Endothelial cell of umbilical vein (primary cell): ENCODE results near the gene CUX1. TPM values are rescaled to one million over a fixed set of nuclear protein-coding genes. Genes with fewer than 3 reads are reported as not detected.
"Not testable (repeated sequence)": the region's sequence is repeated elsewhere in the genome, so short reads cannot be mapped to it uniquely, and the experiment has no call there.

Experiments
- BruUV-seq: library from RNA; stranded (reverse); fragments of 400-500 nt; replicated peaks from 2 replicates; lab custom pipeline; 2021; lab: Mats Ljungman, UMichigan
- CTCF ChIA-PET: fragments of 300-600, 350-600 bp; sonication (Branson Sonifier 250); formaldehyde crosslinking; loops from one replicate; lab custom pipeline; 2021; ENCODE audit warnings: antibody characterized with exemption, inconsistent platforms; lab: Charles Lee
- POLR2A ChIA-PET: fragments of 300-600, 350-600 bp; sonication (Branson Sonifier 250); formaldehyde crosslinking; loops from one replicate; lab custom pipeline; 2021; ENCODE audit warnings: antibody characterized with exemption, inconsistent platforms; lab: Charles Lee
- DNase-seq: peaks from one replicate; pipeline ENCODE4 v3.0.0-alpha.2; 2011; ENCODE audit warnings: low read depth, low spot score
- FAIRE-seq: peaks from 2 replicates; lab custom pipeline; 2011; peaks lifted over from hg19 to GRCh38; lab: Jason Lieb, UNC
- H2AFZ ChIP-seq: 2 replicates; pipeline ENCODE4 v1.6.0; 2012; ENCODE audit warnings: low read depth, low read length, control low read depth, inconsistent platforms
- H3K27ac ChIP-seq: 2 replicates; pipeline ENCODE4 v1.5.1; 2011; ENCODE audit warnings: low read depth, mild to moderate bottlenecking, control low read depth, low read length, moderate library complexity; ENCODE audit not compliant: insufficient read depth
- H3K27me3 ChIP-seq, 2 experiments: 2 replicates each; pipeline versions ENCODE4 v1.6.0 to v1.6.1; 2011; ENCODE audit warnings: low read length in 2 of 2, mixed read lengths in 1 of 2; ENCODE audit not compliant: control insufficient read depth in 2 of 2, insufficient read depth in 2 of 2
- H3K36me3 ChIP-seq, 2 experiments: 2 replicates in 1 of 2; 3 replicates in 1 of 2; pipeline ENCODE4 v1.5.1; 2011; ENCODE audit warnings: low read length in 2 of 2, mild to moderate bottlenecking in 1 of 2, moderate library complexity in 1 of 2; ENCODE audit not compliant: control insufficient read depth in 2 of 2, insufficient read depth in 2 of 2; ENCODE audit errors: extremely low read depth in 1 of 2
- H3K4me1 ChIP-seq: 3 replicates; pipeline ENCODE4 v1.5.1; 2011; ENCODE audit warnings: mild to moderate bottlenecking, low read length; ENCODE audit not compliant: control insufficient read depth, insufficient read depth; ENCODE audit errors: extremely low read depth
- H3K4me2 ChIP-seq: 2 replicates; pipeline ENCODE4 v1.6.1; 2011; ENCODE audit warnings: low read length, control low read depth, mixed read lengths; ENCODE audit not compliant: insufficient read depth
- H3K4me3 ChIP-seq, 3 experiments: fragments of 200-600 bp in 1 of 3; sonication (generic), shearing (Covaris generic) in 1 of 3; replicated peaks in 1 of 3; 2 replicates each; pipeline ENCODE4 v1.5.1; 2011 to 2016; ENCODE audit warnings: control low read depth in 3 of 3, low read length in 3 of 3, mild to moderate bottlenecking in 2 of 3, inconsistent platforms in 1 of 3, low read depth in 1 of 3, moderate library complexity in 1 of 3; ENCODE audit not compliant: insufficient read depth in 1 of 3
- H3K79me2 ChIP-seq: 2 replicates; pipeline ENCODE4 v1.6.0; 2012; ENCODE audit warnings: low read length, inconsistent platforms; ENCODE audit not compliant: control insufficient read depth, insufficient read depth
- H3K9ac ChIP-seq: replicated peaks from 2 replicates; pipeline ENCODE3; 2011; ENCODE audit warnings: low read length, control low read depth; ENCODE audit not compliant: insufficient read depth; ENCODE audit errors: extremely low read depth
- H3K9me1 ChIP-seq: replicated peaks from 3 replicates; pipeline ENCODE4 v1.6.0; 2011; ENCODE audit warnings: mild to moderate bottlenecking, low read length; ENCODE audit not compliant: control insufficient read depth, insufficient read depth; ENCODE audit errors: extremely low read depth
- H3K9me3 ChIP-seq: replicated peaks from 2 replicates; pipeline ENCODE4 v1.5.1; 2012; ENCODE audit warnings: low read length, inconsistent platforms; ENCODE audit not compliant: control insufficient read depth, insufficient read depth
- H4K20me1 ChIP-seq: replicated peaks from 2 replicates; pipeline ENCODE3; 2011; ENCODE audit warnings: mild to moderate bottlenecking, low read length; ENCODE audit not compliant: control insufficient read depth, insufficient read depth; ENCODE audit errors: extremely low read depth
- CTCF ChIP-seq, 2 donors: IDR thresholded peaks; 1 replicate in 1 of 2; 2 replicates in 1 of 2; pipeline ENCODE4 v1.5.1; 2011; ENCODE audit warnings: low read length in 2 of 2, mild to moderate bottlenecking in 2 of 2, moderate library complexity in 2 of 2, control low read depth in 1 of 2, inconsistent platforms in 1 of 2, low read depth in 1 of 2; ENCODE audit not compliant: insufficient read depth in 1 of 2; ENCODE audit errors: extremely low read depth in 1 of 2
- EZH2 ChIP-seq: IDR thresholded peaks from 2 replicates; pipeline ENCODE4 v1.6.1; 2012; ENCODE audit warnings: borderline replicate concordance, low read depth, mild to moderate bottlenecking, moderate library complexity, low read length, inconsistent platforms; ENCODE audit not compliant: severe bottlenecking
- FOS ChIP-seq: IDR thresholded peaks from 2 replicates; pipeline ENCODE4 v1.6.1; 2011; ENCODE audit warnings: mild to moderate bottlenecking, low read length, moderate library complexity, borderline replicate concordance; ENCODE audit not compliant: insufficient read depth
- GATA2 ChIP-seq: IDR thresholded peaks from 2 replicates; pipeline ENCODE4 v1.7.0; 2011; ENCODE audit warnings: low read depth, mild to moderate bottlenecking, moderate library complexity, mixed read lengths, low read length; ENCODE audit not compliant: insufficient read length, insufficient read depth
- JUN ChIP-seq: IDR thresholded peaks from 2 replicates; pipeline ENCODE4 v1.6.1; 2011; ENCODE audit warnings: borderline replicate concordance, low read depth; ENCODE audit not compliant: insufficient read length, insufficient read depth
- MAX ChIP-seq: IDR thresholded peaks from 2 replicates; pipeline ENCODE4 v1.6.1; 2011; ENCODE audit not compliant: insufficient read depth, insufficient read length
- MYC ChIP-seq: IDR thresholded peaks from one replicate; pipeline ENCODE4 v1.6.1; 2011; ENCODE audit warnings: mild to moderate bottlenecking, low read depth, low read length
- POLR2A ChIP-seq: IDR thresholded peaks from 2 replicates; pipeline ENCODE4 v1.6.1; 2012; ENCODE audit warnings: low read depth, mild to moderate bottlenecking, control low read depth, low read length
- POLR2AphosphoS5 ChIP-seq: IDR thresholded peaks from 2 replicates; pipeline ENCODE4 v1.6.1; 2012; ENCODE audit warnings: low read depth, mild to moderate bottlenecking, control low read depth, low read length, moderate library complexity; ENCODE audit not compliant: insufficient read depth
- dilution Hi-C: fragments of 300-500 bp; cut with MboI; formaldehyde crosslinking; loops from one replicate; pipeline ENCODE4 v1.15.0; 2019; ENCODE audit warnings: low sequenced_read_pairs; ENCODE audit not compliant: extremely low pct_ligation_motif_present
- intact Hi-C: fragments of 100-400 bp; cut with micrococcal nuclease; formaldehyde crosslinking; loops from one replicate; pipeline ENCODE4 v1.10.0; 2022
- polyA plus RNA-seq, 4 experiments: library from polyadenylated mRNA; depleted of rRNA in 3 of 4; stranded (reverse) in 3 of 4; unstranded in 1 of 4; fragments of >200 nt; gene quantifications; 2 replicates each; pipeline versions ENCODE4 v1.2.1 to v1.2.3, GENCODE V29; 2011 to 2012; ENCODE audit warnings: missing spikeins in 1 of 4
- total RNA-seq: library from RNA; stranded (reverse); gene quantifications from 2 replicates; pipeline ENCODE4 v1.2.3, GENCODE V29; 2021

CUX1 gene
- total and polyA plus RNA-seq, 2 donors (not counting 3 experiments of a cell fraction or from before 2014, with no cell fraction given) = 13.8 to 49.8 TPM

GRCh38 chr7:102140952-102141370 is 323.5 kb downstream of the CUX1 start:
- Histone ChIP-seq H3K4me2 (peak overlapping the region; percentile 42), H3K9ac (no peak overlapping the region), H3K4me3 (no peak overlapping the region), H3K9me3 (no peaks in the 10 kb centered on the region), H3K27me3 (no peaks in the 10 kb centered on the region), H3K4me1 (no peaks in the 10 kb centered on the region), H2AFZ (no peak overlapping the region), H3K79me2 (no peaks in the 10 kb centered on the region), H3K27ac (no peak overlapping the region), H4K20me1 (no peaks in the 10 kb centered on the region), H3K36me3 (no peaks in the 10 kb centered on the region), H3K9me1 (no peaks in the 10 kb centered on the region)
- BruUV-seq = no TSS peak
- DNase-seq = no peak
- ChIA-PET CTCF (interaction anchor here (0.8 kb wide), 1 partner anchor 383 kb away, joined by 3 read pairs; no protein-coding TSS in a partner anchor), POLR2A (no interaction called here)
- FAIRE-seq = no peak
- intact Hi-C loops = no loop called here
- TF ChIP-seq POLR2AphosphoS5 (no peak), JUN (no peak), POLR2A (no peak), MYC (no peak), CTCF (IDR thresholded peaks at IDR 0.05; ENCODE audit: extremely low read depth in 1 of 2, insufficient read depth in 1 of 2, low read depth in 1 of 2, low read length in 2 of 2) (no peak), MAX (no peak), EZH2 (no peak), FOS (no peak), GATA2 (no peak)
- dilution Hi-C loops = no loop called here

- H3K79me2 ChIP-seq, POLR2A ChIA-PET, FAIRE-seq, intact Hi-C loops, H3K4me1 ChIP-seq, H3K27me3 ChIP-seq, DNase-seq, H3K4me3 ChIP-seq, H3K27ac ChIP-seq, dilution Hi-C loops, H3K4me2 ChIP-seq, BruUV-seq, H3K9me1 ChIP-seq, H3K36me3 ChIP-seq, H2AFZ ChIP-seq, H4K20me1 ChIP-seq, H3K9me3 ChIP-seq, CTCF ChIA-PET, H3K9ac ChIP-seq: not testable (repeated sequence)
These were observed 325.0 kb downstream of the CUX1 start for GRCh38 chr7:102142433-102142832.
